NCI-H146 treated with DMSO at 0.1 percent for 48 hours (cell line): Measurements from ENCODE around the gene HAUS5.
"Not testable (repeated sequence)": the region's sequence is repeated elsewhere in the genome, so short reads cannot be mapped to it uniquely, and the experiment has no call there.

Experiments used
- DNase-seq: peaks from one replicate; lab custom pipeline; 2025; ENCODE audit not compliant: unreplicated experiment; lab: John Stamatoyannopoulos, UW

Gene HAUS5

GRCh38 chr19:35641515-35642151 is 29.1 kb downstream of the HAUS5 start, which contains the start of gene ETV2:
Gene ETV2, plus strand, starts transcription at chr19:35641745. Its CDS starts 716 bp downstream, at chr19:35642461.
- DNase-seq = no peak

- no peak for DNase-seq
These were observed 29.8 kb downstream of the HAUS5 start for GRCh38 chr19:35642312-35642711.

GRCh38 chr19:35642798-35643254 is 30.3 kb downstream of the HAUS5 start:
- no peak for DNase-seq

- peak; percentile 57 for DNase-seq
These were observed 31.0 kb downstream of the HAUS5 start for GRCh38 chr19:35643255-35644205.

GRCh38 chr19:35644206-35644986 is 31.9 kb downstream of the HAUS5 start:
- DNase-seq = peak; percentile 89

GRCh38 chr19:35644987-35645679 is 32.6 kb downstream of the HAUS5 start:
- peak; percentile 33 for DNase-seq

GRCh38 chr19:35645680-35646511 is 33.4 kb downstream of the HAUS5 start:
- DNase-seq = no peak

- DNase-seq = peak; percentile 98
These were observed 35.8 kb downstream of the HAUS5 start, which contains the start of gene COX6B1 for GRCh38 chr19:35648017-35648961. Gene COX6B1, plus strand, starts transcription at chr19:35648323. Its CDS starts 2,921 bp downstream, at chr19:35651244.

- DNase-seq = no peak
These were observed 38.0 kb downstream of the HAUS5 start for GRCh38 chr19:35650581-35650980.

GRCh38 chr19:35654828-35655227 is 42.3 kb downstream of the HAUS5 start:
- DNase-seq = not testable (repeated sequence)

GRCh38 chr19:35655600-35655999 is 43.1 kb downstream of the HAUS5 start:
- DNase-seq = no peak

GRCh38 chr19:35656700-35657099 is 44.2 kb downstream of the HAUS5 start:
- no peak for DNase-seq

GRCh38 chr19:35657904-35658700 is 45.6 kb downstream of the HAUS5 start:
- DNase-seq = no peak

GRCh38 chr19:35661995-35662340 is 49.4 kb downstream of the HAUS5 start:
- DNase-seq = no peak

GRCh38 chr19:35663981-35664380 is 51.4 kb downstream of the HAUS5 start:
- no peak for DNase-seq

- no peak for DNase-seq
These were observed 52.6 kb downstream of the HAUS5 start for GRCh38 chr19:35665157-35665556.

- DNase-seq = no peak
These were observed 53.1 kb downstream of the HAUS5 start for GRCh38 chr19:35665604-35666003.
